K562 (cell line): Measurements from ENCODE around the gene RACK1. TPM values are rescaled to one million over a fixed set of nuclear protein-coding genes. Genes with fewer than 3 reads are reported as not detected.

ENCODE experiments used
- ASH1L ChIP-seq: fragments of 450-650 bp; IDR thresholded peaks from 2 replicates; pipeline ENCODE4 v1.6.1; 2018; ENCODE audit warnings: borderline replicate concordance, mild to moderate bottlenecking, low read depth; ENCODE audit not compliant: partially characterized antibody
- CC2D1A ChIP-seq: fragments of 450-650 bp; IDR thresholded peaks from 2 replicates; pipeline ENCODE4 v1.6.1; 2017; ENCODE audit warnings: mild to moderate bottlenecking
- CHCHD3 ChIP-seq: fragments of 250-450 bp; sonication (Bioruptor Pico); IDR thresholded peaks from 2 replicates; pipeline ENCODE4 v2.1.2; 2022; ENCODE audit warnings: mild to moderate bottlenecking
- HEY1 ChIP-seq: fragments of 250-450 bp; sonication (Bioruptor Pico); IDR thresholded peaks from 2 replicates; pipeline ENCODE4 v1.5.0; 2020; ENCODE audit warnings: mild to moderate bottlenecking, moderate library complexity, borderline replicate concordance
- HNRNPK ChIP-seq: fragments of 200-400 bp; formaldehyde crosslinking; IDR thresholded peaks from one replicate; pipeline ENCODE4 v1.6.1; 2018; ENCODE audit warnings: mild to moderate bottlenecking, low read depth, low read length; ENCODE audit not compliant: poor library complexity, severe bottlenecking
- HNRNPL ChIP-seq: fragments of 200-400 bp; formaldehyde crosslinking; IDR thresholded peaks from 2 replicates; pipeline ENCODE4 v1.6.1; 2017; ENCODE audit warnings: low read depth, mild to moderate bottlenecking, low read length
- MEF2A ChIP-seq: IDR thresholded peaks from 2 replicates; pipeline ENCODE4 v1.6.1; 2011; ENCODE audit warnings: low read depth, mild to moderate bottlenecking, low read length, moderate library complexity; ENCODE audit not compliant: control insufficient read depth
- NBN ChIP-seq: fragments of 450-650 bp; IDR thresholded peaks from 2 replicates; pipeline ENCODE4 v1.6.1; 2016; ENCODE audit warnings: low read depth, mild to moderate bottlenecking
- NFIC ChIP-seq: fragments of 450-650 bp; IDR thresholded peaks from 2 replicates; pipeline ENCODE4 v1.6.1; 2017; ENCODE audit warnings: mild to moderate bottlenecking, inconsistent platforms
- PCBP1 ChIP-seq: fragments of 200-400 bp; formaldehyde crosslinking; IDR thresholded peaks from 2 replicates; pipeline ENCODE4 v1.6.1; 2018; ENCODE audit warnings: mild to moderate bottlenecking, low read depth, low read length; ENCODE audit not compliant: poor library complexity, severe bottlenecking
- PKNOX1 ChIP-seq: fragments of 450-650 bp; IDR thresholded peaks from 2 replicates; pipeline ENCODE4 v1.6.1; 2016
- PTRF ChIP-seq: fragments of 450-650 bp; IDR thresholded peaks from 2 replicates; pipeline ENCODE4 v1.6.1; 2016; ENCODE audit warnings: mild to moderate bottlenecking, missing genetic modification characterization, missing compliant biosample characterization
- SMARCA4 ChIP-seq: fragments of 450-650 bp; IDR thresholded peaks from 2 replicates; pipeline ENCODE4 v1.6.1; 2016
- SNRNP70 ChIP-seq: fragments of 200-400 bp; formaldehyde crosslinking; optimal IDR thresholded peaks from 2 replicates; pipeline ENCODE3; 2017; ENCODE audit warnings: low read depth, low read length
- XRCC3 ChIP-seq: fragments of 450-650 bp; IDR thresholded peaks from 2 replicates; pipeline ENCODE4 v1.6.1; 2017; ENCODE audit warnings: mild to moderate bottlenecking, moderate library complexity
- ZNF146 ChIP-seq: IDR thresholded peaks from one replicate; pipeline ENCODE4 v1.6.1; 2018; ENCODE audit warnings: missing compliant biosample characterization; ENCODE audit not compliant: unreplicated experiment
- ZNF316 ChIP-seq: fragments of 450-650 bp; IDR thresholded peaks from 2 replicates; pipeline ENCODE4 v1.6.1; 2016
- ZNF354B ChIP-seq: fragments of 250-450 bp; sonication (Bioruptor Pico); IDR thresholded peaks from 2 replicates; pipeline ENCODE4 v1.4.0; 2020
- polyA plus RNA-seq, 8 experiments: library from polyadenylated mRNA; depleted of rRNA in 4 of 8; stranded (reverse) in 5 of 8; unstranded in 3 of 8; fragments of >200 nt; fragmentation: Nextera tagmentation in 2 of 8; fragmentation: Illumina TruSeq in 1 of 8; extraction: Ambion mirVana in 2 of 8; extraction: Trizol in 1 of 8; gene quantifications; 2 replicates each; pipeline versions ENCODE4 v1.2.1 to v1.2.3, GENCODE V29; 2011 to 2014; ENCODE audit warnings: inconsistent platforms in 1 of 8, missing spikeins in 1 of 8
- total RNA-seq, 7 experiments: library from RNA; depleted of rRNA in 6 of 7; stranded (reverse); fragments of >200 nt in 6 of 7; fragmentation: Illumina TruSeq in 2 of 7; extraction: Trizol in 2 of 7; gene quantifications; 2 replicates each; pipeline versions ENCODE4 v1.2.1 to v1.2.3, GENCODE V29; 2011 to 2021; ENCODE audit warnings: low replicate concordance in 1 of 7
- TF ChIP-seq, protein P1 (sequence below): fragments of 450-650 bp; formaldehyde crosslinking; IDR thresholded peaks from 2 replicates; pipeline ENCODE4 v1.4.0; 2022; ENCODE audit warnings: mild to moderate bottlenecking, moderate library complexity
- TF ChIP-seq, protein P2 (sequence below): fragments of 250-450 bp; sonication (Bioruptor Pico); IDR thresholded peaks from 2 replicates; pipeline ENCODE4 v1.5.0; 2021; ENCODE audit warnings: mild to moderate bottlenecking, moderate library complexity
- TF ChIP-seq, protein P3 (sequence below): fragments of 450-650 bp; IDR thresholded peaks from 2 replicates; pipeline ENCODE4 v1.6.1; 2017; ENCODE audit warnings: antibody characterized with exemption
- TF ChIP-seq, protein P4 (sequence below): fragments of 450-650 bp; IDR thresholded peaks from 2 replicates; pipeline ENCODE4 v1.6.1; 2016; ENCODE audit warnings: antibody characterized with exemption

RACK1 gene
- total and polyA plus RNA-seq, 9 of the 15 experiments (the other 6 are each of a cell fraction or from before 2014, with no cell fraction given), result 2,303 to 5,311 (median 3,833) TPM

DNA sequence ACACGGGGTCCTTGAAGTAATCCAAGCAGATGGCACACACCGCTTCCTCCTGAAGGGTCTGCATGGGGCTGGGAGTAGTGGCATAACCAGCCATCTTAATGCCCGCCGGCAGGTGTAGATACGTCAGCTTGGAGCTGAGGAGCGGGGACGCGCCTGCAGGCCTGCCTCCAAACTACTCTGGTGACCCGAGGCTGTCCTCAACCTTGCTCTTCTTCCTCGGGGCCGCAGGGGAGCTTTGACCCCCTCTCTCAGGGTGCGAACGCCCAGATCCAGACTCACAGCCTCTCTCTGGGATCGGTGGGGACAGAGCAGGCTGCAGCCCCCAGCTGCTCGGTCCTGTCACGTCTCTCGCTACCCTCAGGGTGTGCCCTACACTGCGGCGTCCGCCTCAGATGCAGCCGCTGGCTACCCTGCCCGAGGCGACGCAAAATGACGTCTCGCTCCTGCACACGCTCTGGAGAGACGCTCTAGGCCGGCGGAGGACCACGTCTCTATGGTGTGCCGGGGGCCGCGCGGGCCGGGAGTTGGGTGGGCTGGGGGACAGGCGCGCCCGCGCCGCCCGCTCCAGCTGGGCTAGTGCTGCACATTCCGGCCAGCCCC is 17.1 kb upstream of the RACK1 start, which contains the start of gene TRIM52 (continued):
- TF ChIP-seq PTRF (tag), result no peak
- no peak for TF ChIP-seq PCBP1
- TF ChIP-seq, protein P1, sequence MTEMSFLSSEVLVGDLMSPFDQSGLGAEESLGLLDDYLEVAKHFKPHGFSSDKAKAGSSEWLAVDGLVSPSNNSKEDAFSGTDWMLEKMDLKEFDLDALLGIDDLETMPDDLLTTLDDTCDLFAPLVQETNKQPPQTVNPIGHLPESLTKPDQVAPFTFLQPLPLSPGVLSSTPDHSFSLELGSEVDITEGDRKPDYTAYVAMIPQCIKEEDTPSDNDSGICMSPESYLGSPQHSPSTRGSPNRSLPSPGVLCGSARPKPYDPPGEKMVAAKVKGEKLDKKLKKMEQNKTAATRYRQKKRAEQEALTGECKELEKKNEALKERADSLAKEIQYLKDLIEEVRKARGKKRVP (CRISPR knock-in tag), result no peak
- TF ChIP-seq SMARCA4, result no peak
- TF ChIP-seq MEF2A, result no peak
- TF ChIP-seq XRCC3, result no peak
- TF ChIP-seq, protein P2, sequence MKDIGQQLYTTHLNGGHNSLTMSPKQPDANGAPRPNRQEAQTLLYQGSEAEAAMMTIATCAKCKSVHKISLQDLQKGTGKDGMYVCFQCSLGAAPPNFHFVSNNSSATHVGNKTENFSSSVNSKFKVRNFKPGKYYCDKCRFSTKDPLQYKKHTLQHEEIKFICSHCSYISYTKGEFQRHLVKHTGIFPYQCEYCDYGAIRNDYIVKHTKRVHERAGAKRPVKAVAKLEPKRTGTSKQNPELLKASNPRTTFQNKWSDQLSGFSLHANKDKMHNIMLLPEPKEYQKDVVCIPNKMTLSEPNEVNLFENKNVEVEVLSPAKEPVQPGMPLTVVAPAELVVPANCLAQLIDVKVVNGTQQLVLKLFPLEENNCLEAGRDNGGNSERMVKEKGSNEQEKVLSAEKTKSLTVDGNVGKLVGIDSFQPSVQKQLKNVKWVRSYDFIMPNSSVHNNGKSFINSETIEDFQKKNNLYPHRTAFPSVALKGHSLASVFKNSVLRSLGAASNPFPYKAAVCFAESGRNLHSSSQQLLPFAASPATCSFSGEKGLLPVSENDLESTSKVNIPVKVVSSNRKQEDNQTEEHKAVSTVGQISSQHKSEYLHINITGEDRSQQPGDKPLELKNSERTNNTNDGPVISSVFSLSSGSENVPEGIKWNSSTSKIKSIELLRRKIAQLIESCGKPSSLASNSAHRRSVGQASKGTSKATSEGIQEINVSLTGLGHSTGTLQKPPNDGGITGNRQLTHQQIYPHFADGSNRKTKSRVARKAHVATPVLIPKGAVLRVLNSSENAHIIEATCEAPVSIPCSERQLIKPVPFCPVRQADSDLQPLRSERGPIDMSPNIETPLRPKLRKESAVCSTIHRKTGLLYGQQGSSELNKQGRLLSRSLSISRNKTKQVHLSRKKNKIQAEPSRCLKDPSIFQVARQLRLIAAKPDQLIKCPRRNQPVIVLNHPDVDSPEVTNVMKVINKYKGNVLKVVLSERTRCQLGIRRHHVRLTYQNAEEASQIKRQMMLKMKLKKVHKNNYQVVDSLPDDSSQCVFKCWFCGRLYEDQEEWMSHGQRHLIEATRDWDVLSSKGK (CRISPR knock-in tag), result no peak
- TF ChIP-seq HNRNPK, result no peak
- TF ChIP-seq, protein P3, sequence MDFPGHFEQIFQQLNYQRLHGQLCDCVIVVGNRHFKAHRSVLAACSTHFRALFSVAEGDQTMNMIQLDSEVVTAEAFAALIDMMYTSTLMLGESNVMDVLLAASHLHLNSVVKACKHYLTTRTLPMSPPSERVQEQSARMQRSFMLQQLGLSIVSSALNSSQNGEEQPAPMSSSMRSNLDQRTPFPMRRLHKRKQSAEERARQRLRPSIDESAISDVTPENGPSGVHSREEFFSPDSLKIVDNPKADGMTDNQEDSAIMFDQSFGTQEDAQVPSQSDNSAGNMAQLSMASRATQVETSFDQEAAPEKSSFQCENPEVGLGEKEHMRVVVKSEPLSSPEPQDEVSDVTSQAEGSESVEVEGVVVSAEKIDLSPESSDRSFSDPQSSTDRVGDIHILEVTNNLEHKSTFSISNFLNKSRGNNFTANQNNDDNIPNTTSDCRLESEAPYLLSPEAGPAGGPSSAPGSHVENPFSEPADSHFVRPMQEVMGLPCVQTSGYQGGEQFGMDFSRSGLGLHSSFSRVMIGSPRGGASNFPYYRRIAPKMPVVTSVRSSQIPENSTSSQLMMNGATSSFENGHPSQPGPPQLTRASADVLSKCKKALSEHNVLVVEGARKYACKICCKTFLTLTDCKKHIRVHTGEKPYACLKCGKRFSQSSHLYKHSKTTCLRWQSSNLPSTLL, result no peak
- TF ChIP-seq ZNF146 (CRISPR knock-in tag), result no peak
- TF ChIP-seq HNRNPL, result no peak
- peak; percentile 93; the same call in 1 of the 2 replicates for TF ChIP-seq NBN
- TF ChIP-seq ZNF316, result no peak
- TF ChIP-seq NFIC, result peak; percentile 15
- TF ChIP-seq ASH1L, result no peak
- TF ChIP-seq, protein P4, sequence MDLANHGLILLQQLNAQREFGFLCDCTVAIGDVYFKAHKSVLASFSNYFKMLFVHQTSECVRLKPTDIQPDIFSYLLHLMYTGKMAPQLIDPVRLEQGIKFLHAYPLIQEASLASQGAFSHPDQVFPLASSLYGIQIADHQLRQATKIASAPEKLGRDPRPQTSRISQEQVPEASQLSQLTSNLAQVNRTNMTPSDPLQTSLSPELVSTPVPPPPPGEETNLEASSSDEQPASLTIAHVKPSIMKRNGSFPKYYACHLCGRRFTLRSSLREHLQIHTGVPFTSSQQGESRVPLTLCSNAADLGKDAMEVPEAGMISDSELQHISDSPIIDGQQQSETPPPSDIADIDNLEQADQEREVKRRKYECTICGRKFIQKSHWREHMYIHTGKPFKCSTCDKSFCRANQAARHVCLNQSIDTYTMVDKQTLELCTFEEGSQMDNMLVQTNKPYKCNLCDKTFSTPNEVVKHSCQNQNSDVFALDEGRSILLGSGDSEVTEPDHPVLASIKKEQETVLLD, result 0 out of 2 replicates have a peak, but pooled peaks have one; percentile 21
- TF ChIP-seq CC2D1A, result no peak
- no peak; the same call in 1 of the 2 replicates for TF ChIP-seq PKNOX1
- no peak for TF ChIP-seq CHCHD3 (CRISPR knock-in tag)
- no peak for TF ChIP-seq ZNF354B
- TF ChIP-seq HEY1 (CRISPR knock-in tag), result no peak
- no peak for TF ChIP-seq SNRNP70
